ENCODE measurements around the gene CASP1. TPM values are rescaled to one million over a fixed set of nuclear protein-coding genes. Genes with fewer than 3 reads are reported as not detected.
A peak's percentile ranks its signal among the peaks of the same experiment; 100 is the strongest.
"Not testable (repeated sequence)": the region's sequence is repeated elsewhere in the genome, so short reads cannot be mapped to it uniquely, and the experiment has no call there.

CASP1 gene
- total RNA-seq (7.0 TPM), polyA plus RNA-seq (ENCODE audit: insufficient read depth in 1 of 8, insufficient read length in 8 of 8, low replicate concordance in 1 of 8) (10 to 100 TPM in 3 of 8 donors, 1 to 10 TPM in 5; 6.3 to 19.6 (median 9.9) TPM)
- long read RNA-seq, donor 1, partial matches to known transcripts: 0 of 2 reads
- long read RNA-seq, donor 1, other reads (novel, unspliced or antisense): 0 of 2 reads
- long read RNA-seq, donor 2: 0 reads
- long read RNA-seq, donor 3: 0 reads
- long read RNA-seq, donor 4, partial matches to known transcripts: 0 of 3 reads
- long read RNA-seq, donor 4, other reads (novel, unspliced or antisense): 0 of 3 reads
- long read RNA-seq, donor 5, partial matches to known transcripts: 0 of 3 reads
- long read RNA-seq, donor 5, other reads (novel, unspliced or antisense): 0 of 3 reads
- long read RNA-seq, donor 6, partial matches to known transcripts: 0 of 5 reads
- long read RNA-seq, donor 6, other reads (novel, unspliced or antisense): 0 of 5 reads
- long read RNA-seq, donor 7, partial matches to known transcripts: 0 of 1 reads
- long read RNA-seq, donor 7, other reads (novel, unspliced or antisense): 0 of 1 reads
- long read RNA-seq, donor 8, partial matches to known transcripts: 0 of 2 reads
- long read RNA-seq, donor 8, other reads (novel, unspliced or antisense): 0 of 2 reads
- long read RNA-seq, donor 9, partial matches to known transcripts: 0 of 3 reads
- long read RNA-seq, donor 9, other reads (novel, unspliced or antisense): 0 of 3 reads
- long read RNA-seq, donor 10, partial matches to known transcripts: 0 of 3 reads
- long read RNA-seq, donor 10, other reads (novel, unspliced or antisense): 0 of 3 reads
- long read RNA-seq, donor 11, partial matches to known transcripts: 0 of 1 reads
- long read RNA-seq, donor 11, other reads (novel, unspliced or antisense): 0 of 1 reads

DNA sequence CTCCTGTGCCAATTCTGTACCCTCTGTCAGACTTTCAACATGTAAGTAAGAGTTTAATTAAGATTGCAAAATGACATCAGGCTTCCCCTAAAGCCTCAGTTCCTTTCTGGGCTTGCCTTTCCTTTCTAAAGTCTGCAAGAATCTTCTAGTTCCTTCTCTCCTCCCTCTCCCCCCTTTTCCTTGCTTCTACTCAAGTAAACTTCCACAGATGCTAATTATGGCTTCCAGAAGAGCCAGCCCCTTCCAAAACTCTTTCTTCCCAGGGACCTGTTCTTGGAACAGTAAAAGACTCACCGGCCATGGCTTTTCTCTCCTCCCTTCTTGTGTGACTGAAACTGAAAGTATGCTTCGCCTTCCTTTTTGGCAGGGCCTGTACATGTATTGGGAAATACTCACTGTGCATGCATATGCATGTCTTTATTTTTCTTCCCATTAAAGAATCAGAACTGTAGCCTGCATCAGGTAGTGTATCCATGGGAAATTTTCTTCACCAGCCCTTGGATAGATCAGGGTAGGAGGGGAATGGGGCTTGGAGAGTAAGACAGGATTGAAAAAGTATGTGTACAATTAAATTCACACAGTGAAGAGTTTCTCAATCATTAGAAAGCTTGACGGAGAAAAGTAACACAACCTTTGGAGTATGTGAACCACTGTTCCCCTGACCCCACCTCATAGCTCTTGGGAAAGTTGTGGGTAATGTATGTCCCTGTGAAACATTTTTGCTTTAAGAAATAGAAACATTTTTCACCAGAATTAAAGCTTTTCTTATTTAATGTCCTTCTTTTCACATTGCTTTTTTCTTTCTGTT lies at the start of gene CASP1:
Gene CASP1 (minus strand): TSS at position 332 of the 808 bp plus-strand sequence. CDS start 31 bp downstream, at position 301.
- H3K27ac ChIP-seq (ENCODE audit: low read length): peak within 1 kb of the TSS; percentile 85
- peak; percentile 94 for DNase-seq
- WGBS (ENCODE audit: insufficient coverage): no CpG with 5 or more reads among the region's 3 CpGs
- no peaks in the 10 kb centered on the region for H3K27me3 ChIP-seq (ENCODE audit: control insufficient read depth, insufficient read depth, low read length)
- peak within 1 kb of the TSS; percentile 26 for H3K4me3 ChIP-seq (ENCODE audit: low read length)
- H3K36me3 ChIP-seq (ENCODE audit: control insufficient read depth, insufficient read depth, low read length): peaks cover 3% of the 10 kb centered on the region
- peaks cover 7% of the 10 kb centered on the region for H3K9me3 ChIP-seq (replicated peaks; ENCODE audit: control insufficient read depth, low read depth, low read length)
- no peaks in the 10 kb centered on the region for H3K4me1 ChIP-seq (ENCODE audit: control insufficient read depth, insufficient read depth, low read length)

GRCh38 chr11:105081412-105082150 lies 46.6 kb upstream of the CASP1 start:
- no peaks in the 10 kb centered on the region for H3K9me3 ChIP-seq (replicated peaks; ENCODE audit: control insufficient read depth, low read depth, low read length)
- H3K27ac ChIP-seq (ENCODE audit: low read length): no peak overlapping the region
- H3K4me3 ChIP-seq (ENCODE audit: low read length): no peak overlapping the region
- H3K4me1 ChIP-seq (ENCODE audit: control insufficient read depth, insufficient read depth, low read length): no peaks in the 10 kb centered on the region
- DNase-seq: no peak
- H3K27me3 ChIP-seq (ENCODE audit: control insufficient read depth, insufficient read depth, low read length): no peaks in the 10 kb centered on the region
- no peaks in the 10 kb centered on the region for H3K36me3 ChIP-seq (ENCODE audit: control insufficient read depth, insufficient read depth, low read length)
- whole genome bisulfite sequencing (ENCODE audit: insufficient coverage): 87% methylated on average over 3 of the region's 5 CpGs

- 69% methylated on average over 2 of the region's 6 CpGs for WGBS (ENCODE audit: insufficient coverage)
- not testable (repeated sequence) for H3K27ac ChIP-seq (ENCODE audit: low read length); H3K4me1 ChIP-seq (ENCODE audit: control insufficient read depth, insufficient read depth, low read length); H3K27me3 ChIP-seq (ENCODE audit: control insufficient read depth, insufficient read depth, low read length); H3K9me3 ChIP-seq (replicated peaks; ENCODE audit: control insufficient read depth, low read depth, low read length); H3K36me3 ChIP-seq (ENCODE audit: control insufficient read depth, insufficient read depth, low read length); H3K4me3 ChIP-seq (ENCODE audit: low read length)
- peak; percentile 27 for DNase-seq
These were observed 45.4 kb upstream of the CASP1 start for GRCh38 chr11:105080171-105080906.

DNA sequence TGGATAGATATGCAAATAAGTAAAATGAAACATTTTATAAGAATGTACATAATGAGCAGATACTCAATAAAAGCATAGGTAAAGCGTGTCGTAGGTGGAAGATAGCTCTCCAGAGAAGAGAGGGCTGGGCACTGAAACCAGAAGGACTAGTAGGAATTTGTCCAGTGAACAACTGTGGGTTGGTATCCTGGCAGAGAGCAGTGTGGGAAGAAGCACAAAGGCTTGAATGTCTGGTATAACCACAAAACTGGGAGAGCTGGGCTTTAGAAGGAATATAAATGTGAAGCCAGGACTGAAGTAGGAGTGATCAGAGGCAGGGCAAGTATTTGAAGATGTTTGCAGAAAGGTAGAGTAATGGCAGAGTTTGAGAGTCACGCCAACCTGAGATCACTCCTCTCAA lies 43.3 kb upstream of the CASP1 start:
- no peak for DNase-seq
- 71% methylated on average over 2 of the region's 3 CpGs for WGBS (ENCODE audit: insufficient coverage)
- Histone ChIP-seq H3K36me3 (ENCODE audit: control insufficient read depth, insufficient read depth, low read length) (no peaks in the 10 kb centered on the region), H3K4me3 (ENCODE audit: low read length) (no peak overlapping the region), H3K4me1 (ENCODE audit: control insufficient read depth, insufficient read depth, low read length) (no peaks in the 10 kb centered on the region), H3K9me3 (replicated peaks; ENCODE audit: control insufficient read depth, low read depth, low read length) (no peaks in the 10 kb centered on the region), H3K27me3 (ENCODE audit: control insufficient read depth, insufficient read depth, low read length) (no peaks in the 10 kb centered on the region), H3K27ac (ENCODE audit: low read length) (no peak overlapping the region)

DNA sequence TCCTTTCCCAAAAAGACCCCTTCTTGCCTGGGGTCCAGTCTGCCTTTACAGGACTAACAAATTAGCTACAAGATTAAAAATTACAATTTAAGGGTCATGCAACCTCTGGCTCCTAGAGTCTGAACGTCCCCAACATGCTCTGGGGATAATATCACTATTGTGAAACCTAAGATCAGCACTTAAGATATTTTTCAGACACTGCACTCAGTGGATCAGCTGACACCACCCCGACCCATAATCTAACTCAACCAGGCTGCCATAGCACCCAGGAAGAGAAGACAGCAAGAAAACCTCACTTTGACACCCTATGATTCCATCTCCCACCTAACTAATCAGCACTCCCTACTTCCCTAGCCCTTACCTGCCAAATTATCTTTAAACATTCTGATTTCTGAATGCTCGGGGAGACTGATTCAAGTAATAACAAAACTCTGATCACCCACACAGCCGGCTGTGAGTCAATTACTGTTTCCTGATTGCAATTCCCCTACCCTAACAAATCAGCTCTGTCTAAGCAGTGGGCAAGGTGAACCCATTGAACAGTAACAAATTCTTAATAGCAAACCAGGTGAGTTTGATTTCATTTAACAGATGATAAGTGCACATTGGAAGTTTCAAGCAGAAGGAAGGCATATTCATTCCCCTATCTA lies 42.3 kb upstream of the CASP1 start:
- not testable (repeated sequence) for H3K36me3 ChIP-seq (ENCODE audit: control insufficient read depth, insufficient read depth, low read length); H3K27me3 ChIP-seq (ENCODE audit: control insufficient read depth, insufficient read depth, low read length); H3K4me3 ChIP-seq (ENCODE audit: low read length); H3K4me1 ChIP-seq (ENCODE audit: control insufficient read depth, insufficient read depth, low read length); H3K27ac ChIP-seq (ENCODE audit: low read length); DNase-seq; H3K9me3 ChIP-seq (replicated peaks; ENCODE audit: control insufficient read depth, low read depth, low read length)
- WGBS (ENCODE audit: insufficient coverage): 74% methylated on average over 4 of the region's 4 CpGs

- no peak for DNase-seq
- peak overlapping the region; percentile 13 for H3K27ac ChIP-seq (ENCODE audit: low read length)
- H3K4me1 ChIP-seq (ENCODE audit: control insufficient read depth, insufficient read depth, low read length): no peaks in the 10 kb centered on the region
- H3K4me3 ChIP-seq (ENCODE audit: low read length): no peak overlapping the region
- H3K36me3 ChIP-seq (ENCODE audit: control insufficient read depth, insufficient read depth, low read length): no peaks in the 10 kb centered on the region
- no peaks in the 10 kb centered on the region for H3K27me3 ChIP-seq (ENCODE audit: control insufficient read depth, insufficient read depth, low read length)
- no CpG with 5 or more reads among the region's 2 CpGs for whole genome bisulfite sequencing (ENCODE audit: insufficient coverage)
- no peaks in the 10 kb centered on the region for H3K9me3 ChIP-seq (replicated peaks; ENCODE audit: control insufficient read depth, low read depth, low read length)
These were observed 39.2 kb upstream of the CASP1 start for GRCh38 chr11:105074166-105074530.

DNA sequence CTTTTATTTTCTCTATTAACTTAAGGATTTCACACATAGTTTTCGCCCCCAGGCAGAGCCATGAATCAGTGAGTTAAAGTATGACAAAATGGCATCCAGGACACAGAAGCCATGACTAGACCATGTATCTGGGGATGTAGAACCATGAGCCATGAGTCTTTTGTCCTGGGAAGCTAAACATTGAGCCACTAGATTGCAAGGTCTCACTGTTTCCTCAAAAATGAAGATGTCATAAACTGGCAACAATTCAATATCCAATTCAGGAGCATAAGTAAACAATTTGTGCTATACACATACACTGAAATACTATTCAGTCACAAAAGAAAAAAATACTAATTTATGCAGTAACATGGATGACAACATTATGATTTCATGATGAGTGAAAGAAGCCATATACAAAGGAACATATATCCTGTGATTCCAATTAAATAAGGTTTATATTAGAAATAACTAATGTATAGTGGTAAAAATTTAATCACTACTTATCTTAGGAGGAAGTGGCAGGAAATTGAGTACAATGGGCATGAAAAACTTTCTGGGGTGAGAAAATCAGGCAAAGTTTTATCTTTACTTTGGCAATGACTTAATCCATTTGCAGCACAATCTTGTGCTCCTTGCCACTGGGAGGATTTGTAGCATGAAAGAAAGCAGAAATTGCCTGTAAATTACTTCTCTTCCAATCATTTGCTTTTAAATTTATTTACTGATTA lies 38.7 kb upstream of the CASP1 start:
- DNase-seq: no peak
- H3K4me1 ChIP-seq (ENCODE audit: control insufficient read depth, insufficient read depth, low read length): no peaks in the 10 kb centered on the region
- no CpG with 5 or more reads among the region's 1 CpG for WGBS (ENCODE audit: insufficient coverage)
- no peaks in the 10 kb centered on the region for H3K9me3 ChIP-seq (replicated peaks; ENCODE audit: control insufficient read depth, low read depth, low read length)
- H3K27ac ChIP-seq (ENCODE audit: low read length): no peak overlapping the region
- H3K4me3 ChIP-seq (ENCODE audit: low read length): no peak overlapping the region
- H3K36me3 ChIP-seq (ENCODE audit: control insufficient read depth, insufficient read depth, low read length): no peaks in the 10 kb centered on the region
- H3K27me3 ChIP-seq (ENCODE audit: control insufficient read depth, insufficient read depth, low read length): no peaks in the 10 kb centered on the region

GRCh38 chr11:105072080-105072479 lies 37.1 kb upstream of the CASP1 start:
- DNase-seq; H3K9me3 ChIP-seq (replicated peaks; ENCODE audit: control insufficient read depth, low read depth, low read length); H3K4me3 ChIP-seq (ENCODE audit: low read length); H3K27ac ChIP-seq (ENCODE audit: low read length); H3K36me3 ChIP-seq (ENCODE audit: control insufficient read depth, insufficient read depth, low read length); H3K4me1 ChIP-seq (ENCODE audit: control insufficient read depth, insufficient read depth, low read length); H3K27me3 ChIP-seq (ENCODE audit: control insufficient read depth, insufficient read depth, low read length): not testable (repeated sequence)
- WGBS (ENCODE audit: insufficient coverage): no CpG with 5 or more reads among the region's 2 CpGs

Data from muscle of leg (tissue), 16 donors.